Stimulated activated naive CD4-positive, alpha-beta T cell treated with Interleukin-2 at 50 U/mL for 16 hours (primary cell): ENCODE data around the gene ELOVL4.

Source experiments
- DNase-seq: peaks from one replicate; lab custom pipeline; 2025; lab: John Stamatoyannopoulos, UW

ELOVL4 gene

GRCh38 chr6:79911992-79912391 lies 35.4 kb downstream of the ELOVL4 start:
- DNase-seq: no peak

- DNase-seq: no peak
These were observed 37.8 kb downstream of the ELOVL4 start for GRCh38 chr6:79909517-79909916.

- no peak for DNase-seq
These were observed 45.3 kb downstream of the ELOVL4 start for GRCh38 chr6:79902046-79902445.

- no peak for DNase-seq
These were observed 49.3 kb downstream of the ELOVL4 start for GRCh38 chr6:79898076-79898475.

- no peak for DNase-seq
These were observed 51.3 kb downstream of the ELOVL4 start for GRCh38 chr6:79896075-79896449.

- no peak for DNase-seq
These were observed 51.8 kb downstream of the ELOVL4 start for GRCh38 chr6:79895382-79896074.

GRCh38 chr6:79894939-79895338 lies 52.4 kb downstream of the ELOVL4 start:
- no peak for DNase-seq

- no peak for DNase-seq
These were observed 58.8 kb downstream of the ELOVL4 start for GRCh38 chr6:79888587-79888986.

GRCh38 chr6:79878142-79878748 lies 69.1 kb downstream of the ELOVL4 start:
- DNase-seq: no peak

GRCh38 chr6:79874531-79875134 lies 72.7 kb downstream of the ELOVL4 start:
- no peak for DNase-seq

GRCh38 chr6:79872986-79873385 lies 74.4 kb downstream of the ELOVL4 start:
- no peak for DNase-seq

- DNase-seq: no peak
These were observed 75.0 kb downstream of the ELOVL4 start for GRCh38 chr6:79872303-79872702.

GRCh38 chr6:79869600-79870084 lies 77.7 kb downstream of the ELOVL4 start:
- DNase-seq: peak; percentile 69

GRCh38 chr6:79869184-79869583 lies 78.2 kb downstream of the ELOVL4 start:
- DNase-seq: no peak

- no peak for DNase-seq
These were observed 79.1 kb downstream of the ELOVL4 start for GRCh38 chr6:79868098-79868722.
